Activated CD8-positive, alpha-beta T cell treated with anti-CD3 and anti-CD28 coated beads for 36 hours (primary cell): ENCODE measurements around the gene RNF4. TPM values are rescaled to one million over a fixed set of nuclear protein-coding genes. Genes with fewer than 3 reads are reported as not detected.

Source experiments
- ATAC-seq: fragments of 200-7000 bp; cut with Tn5 transposase; one replicate; pipeline ENCODE4 v1.10.0; 2021; ENCODE audit warnings: mild to moderate bottlenecking, moderate library complexity
- CTCF ChIA-PET: fragments of 350-600 bp; sonication (Branson Sonifier 250); formaldehyde crosslinking; loops from one replicate; lab custom pipeline; 2021; ENCODE audit warnings: antibody characterized with exemption; lab: Charles Lee
- POLR2A ChIA-PET: fragments of 350-600 bp; sonication (Branson Sonifier 250); formaldehyde crosslinking; loops from one replicate; lab custom pipeline; 2021; ENCODE audit warnings: antibody characterized with exemption; lab: Charles Lee
- DNase-seq: peaks from one replicate; pipeline ENCODE4 v3.0.0-alpha.2; 2020
- H3K27ac Mint-ChIP-seq: one replicate; pipeline ENCODE4 v1.8.0; 2021; ENCODE audit warnings: mild to moderate bottlenecking, mixed read lengths
- H3K27me3 Mint-ChIP-seq: one replicate; pipeline ENCODE4 v1.8.0; 2021; ENCODE audit warnings: mixed read lengths
- H3K36me3 Mint-ChIP-seq: one replicate; pipeline ENCODE4 v1.8.0; 2021; ENCODE audit warnings: low read depth, mixed read lengths
- H3K4me1 Mint-ChIP-seq: one replicate; pipeline ENCODE4 v1.8.0; 2021; ENCODE audit warnings: low read depth, mixed read lengths
- H3K4me3 Mint-ChIP-seq: one replicate; pipeline ENCODE4 v1.8.0; 2021; ENCODE audit warnings: mild to moderate bottlenecking, moderate library complexity, mixed read lengths
- H3K9me3 Mint-ChIP-seq: one replicate; pipeline ENCODE4 v1.8.0; 2021; ENCODE audit warnings: mixed read lengths
- CTCF ChIP-seq: fragments of 200-600 bp; IDR thresholded peaks from one replicate; pipeline ENCODE4 v1.8.0; 2022; ENCODE audit warnings: antibody characterized with exemption, mild to moderate bottlenecking
- intact Hi-C: fragments of 100-400 bp; cut with micrococcal nuclease; formaldehyde crosslinking; loops from one replicate; pipeline ENCODE4 v1.10.0; 2022
- total RNA-seq, 2 experiments: library from RNA; stranded (reverse); gene quantifications; one replicate each; pipeline ENCODE4 v1.2.3, GENCODE V29; 2021

The RNF4 gene
- total RNA-seq: 10 to 100 TPM; 94.6 to 96.2 TPM

DNA sequence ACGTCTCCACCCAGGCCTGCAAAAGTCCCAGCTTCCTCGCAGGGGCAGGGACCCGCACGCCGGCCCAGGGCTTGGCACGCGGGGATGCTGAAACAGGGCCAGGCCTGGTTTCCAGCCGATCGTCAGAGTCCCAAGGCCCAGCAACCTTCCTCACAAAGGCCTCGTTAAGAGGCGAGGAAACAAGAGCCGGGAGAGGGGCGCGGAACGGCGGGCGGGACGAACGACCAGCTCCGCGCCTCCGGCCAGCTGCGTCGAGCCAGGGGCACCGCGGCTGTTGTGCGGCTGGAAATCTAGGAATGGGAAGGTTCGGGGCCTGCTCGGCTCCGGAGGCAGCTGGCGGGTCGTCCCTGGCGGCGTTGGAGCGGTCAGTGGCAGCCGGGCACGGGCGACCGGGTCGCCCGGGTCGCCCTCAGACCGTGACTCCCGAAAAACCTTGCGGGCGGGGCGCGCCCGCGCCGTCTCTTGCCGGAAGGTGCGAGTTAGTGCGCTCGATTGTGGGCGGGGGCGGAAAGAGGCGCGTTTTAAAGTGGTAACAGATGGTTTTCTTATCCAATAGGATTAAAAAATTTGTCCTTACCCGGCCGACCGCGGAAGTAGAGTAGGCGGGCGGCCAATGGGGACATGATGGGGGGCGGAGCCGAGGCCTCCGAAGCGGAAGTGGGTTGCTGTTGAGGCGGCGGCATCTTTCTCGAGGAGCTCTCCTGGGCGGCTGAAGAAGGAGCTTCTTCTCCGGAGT is at the start of gene RNF4:
RNF4 (plus strand) TSS at position 651 of the 736 bp plus-strand sequence. CDS start 21,388 bp downstream, outside the sequence.
- intact Hi-C loops: no loop called here
- H3K27ac Mint-ChIP-seq: peak within 1 kb of the TSS; percentile 99
- DNase-seq (peak; percentile 99), ATAC-seq (peak; percentile 87)
- no peaks in the 10 kb centered on the region for H3K9me3 Mint-ChIP-seq
- peaks cover 45% of the 10 kb centered on the region for H3K36me3 Mint-ChIP-seq
- ChIA-PET CTCF (interaction anchor here (0.9 to 2.9 kb wide), 5 partner anchors 26 to 249 kb away, joined by 3 to 19 read pairs (median 5); no protein-coding TSS in a partner anchor), POLR2A (interaction anchor here (0.7 to 5.4 kb wide), 26 partner anchors 9 to 494 kb away, joined by 3 to 53 read pairs (median 5); partner anchors contain the start of genes FAM193A, GRK4, HAUS3 and MXD4)
- TF ChIP-seq CTCF: no peak
- H3K4me3 Mint-ChIP-seq: peak within 1 kb of the TSS; percentile 96
- no peaks in the 10 kb centered on the region for H3K27me3 Mint-ChIP-seq
- H3K4me1 Mint-ChIP-seq: peaks cover 40% of the 10 kb centered on the region

GRCh38 chr4:2419814-2420213 is 49.1 kb upstream of the RNF4 start:
- DNase-seq (no peak), ATAC-seq (no peak)
- peaks cover 40% of the 10 kb centered on the region for H3K27me3 Mint-ChIP-seq
- H3K9me3 Mint-ChIP-seq: no peaks in the 10 kb centered on the region
- ChIA-PET CTCF (interaction anchor here (1.0 to 1.7 kb wide), 5 partner anchors 8 to 181 kb away, joined by 3 to 7 read pairs (median 4); partner anchors contain the start of genes HAUS3 and POLN), POLR2A (interaction anchor here (1.0 to 1.1 kb wide), 2 partner anchors 19 to 57 kb away, joined by 3 read pairs; no protein-coding TSS in a partner anchor)
- H3K27ac Mint-ChIP-seq: no peak overlapping the region
- H3K4me1 Mint-ChIP-seq: peaks cover 26% of the 10 kb centered on the region
- no peak for TF ChIP-seq CTCF
- intact Hi-C loops: no loop called here
- H3K36me3 Mint-ChIP-seq: no peaks in the 10 kb centered on the region
- peak overlapping the region; percentile 16 for H3K4me3 Mint-ChIP-seq

- Mint-ChIP-seq H3K27me3 (peaks cover 26% of the 10 kb centered on the region), H3K4me1 (peaks cover 15% of the 10 kb centered on the region), H3K36me3 (no peaks in the 10 kb centered on the region), H3K4me3 (no peak overlapping the region), H3K9me3 (no peaks in the 10 kb centered on the region), H3K27ac (no peak overlapping the region)
- ATAC-seq: no peak
- intact Hi-C loops: no loop called here
- ChIA-PET CTCF (interaction anchor here (1.2 kb wide), 1 partner anchor 10 kb away, joined by 3 read pairs; no protein-coding TSS in a partner anchor), POLR2A (no interaction called here)
- no peak for DNase-seq
- TF ChIP-seq CTCF: no peak
Measured at GRCh38 chr4:2421928-2422327, 47.0 kb upstream of the RNF4 start.

DNA sequence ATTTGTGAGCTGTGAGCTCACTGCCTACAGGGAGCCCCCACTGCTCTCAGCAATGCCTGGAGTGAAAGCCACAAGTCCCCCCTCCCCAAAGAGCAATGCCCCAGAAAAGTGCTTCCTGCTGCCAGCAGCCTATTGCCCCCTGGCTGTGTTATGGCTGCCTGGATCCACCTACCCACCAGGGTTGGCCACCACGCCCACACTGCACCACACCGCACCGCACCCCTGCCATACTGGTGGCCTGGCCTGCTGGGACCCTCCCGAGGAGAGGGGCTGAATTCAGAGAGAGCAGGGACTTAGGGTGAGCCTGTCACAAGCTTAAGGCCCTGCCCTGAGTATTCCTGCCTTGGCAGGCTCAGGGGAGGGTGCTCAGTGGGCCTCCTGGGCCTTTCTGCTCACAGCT is 45.8 kb upstream of the RNF4 start:
- TF ChIP-seq CTCF: no peak
- Mint-ChIP-seq H3K9me3 (no peaks in the 10 kb centered on the region), H3K36me3 (no peaks in the 10 kb centered on the region), H3K27me3 (peaks cover 20% of the 10 kb centered on the region), H3K4me3 (no peak overlapping the region), H3K27ac (no peak overlapping the region), H3K4me1 (peaks cover 12% of the 10 kb centered on the region)
- POLR2A ChIA-PET: no interaction called here
- intact Hi-C loops: no loop called here
- DNase-seq (no peak), ATAC-seq (no peak)
- CTCF ChIA-PET: interaction anchor here (1.2 kb wide), 1 partner anchor 11 kb away, joined by 3 read pairs; no protein-coding TSS in a partner anchor

GRCh38 chr4:2423695-2424094 is 45.2 kb upstream of the RNF4 start:
- TF ChIP-seq CTCF: no peak
- Mint-ChIP-seq H3K27ac (no peak overlapping the region), H3K36me3 (no peaks in the 10 kb centered on the region), H3K9me3 (no peaks in the 10 kb centered on the region), H3K4me1 (peaks cover 12% of the 10 kb centered on the region), H3K4me3 (no peak overlapping the region), H3K27me3 (peaks cover 20% of the 10 kb centered on the region)
- ChIA-PET POLR2A (no interaction called here), CTCF (no interaction called here)
- intact Hi-C loops: no loop called here
- ATAC-seq (no peak), DNase-seq (no peak)
